ELF-1 (cell line): ENCODE measurements around the gene TIMD4.
A peak's percentile ranks its signal among the peaks of the same experiment; 100 is the strongest.
"Not testable (repeated sequence)": the region's sequence is repeated elsewhere in the genome, so short reads cannot be mapped to it uniquely, and the experiment has no call there.

ENCODE experiments used
- DNase-seq: peaks from one replicate; pipeline ENCODE4 v3.0.0-alpha.2; 2016; ENCODE audit warnings: low read depth, low spot score

Gene TIMD4

GRCh38 chr5:156963125-156963524 lies at the start of gene TIMD4:
Gene TIMD4, minus strand, starts transcription at chr5:156963226. Its CDS starts 28 bp downstream, at chr5:156963198.
- no peak for DNase-seq

- no peak for DNase-seq
Measured at GRCh38 chr5:157006262-157006661, 43.2 kb upstream of the TIMD4 start.

- no peak for DNase-seq
Measured at GRCh38 chr5:157004893-157005551, 42.0 kb upstream of the TIMD4 start.

- no peak for DNase-seq
Measured at GRCh38 chr5:156991714-156992113, 28.7 kb upstream of the TIMD4 start.

GRCh38 chr5:156984064-156984463 lies 21.0 kb upstream of the TIMD4 start:
- no peak for DNase-seq

GRCh38 chr5:156981481-156981880 lies 18.5 kb upstream of the TIMD4 start:
- DNase-seq, result no peak

GRCh38 chr5:156974328-156974727 lies 11.3 kb upstream of the TIMD4 start:
- no peak for DNase-seq

GRCh38 chr5:156971848-156972525 lies 9.0 kb upstream of the TIMD4 start:
- no peak for DNase-seq

GRCh38 chr5:156971415-156971814 lies 8.4 kb upstream of the TIMD4 start:
- DNase-seq, result no peak

GRCh38 chr5:156967386-156967785 lies 4.4 kb upstream of the TIMD4 start:
- DNase-seq, result not testable (repeated sequence)

- DNase-seq, result no peak
Measured at GRCh38 chr5:156956321-156956720, 6.7 kb downstream of the TIMD4 start.

- DNase-seq, result no peak
Measured at GRCh38 chr5:156951359-156951758, 11.7 kb downstream of the TIMD4 start.

GRCh38 chr5:156950716-156951115 lies 12.3 kb downstream of the TIMD4 start:
- DNase-seq, result no peak

GRCh38 chr5:156949424-156949823 lies 13.6 kb downstream of the TIMD4 start:
- peak; percentile 42 for DNase-seq

GRCh38 chr5:156947925-156948324 lies 15.1 kb downstream of the TIMD4 start:
- no peak for DNase-seq

- DNase-seq, result no peak
Measured at GRCh38 chr5:156942064-156942463, 21.0 kb downstream of the TIMD4 start.

- DNase-seq, result not testable (repeated sequence)
Measured at GRCh38 chr5:156940462-156940861, 22.6 kb downstream of the TIMD4 start.

GRCh38 chr5:156936972-156937371 lies 26.1 kb downstream of the TIMD4 start:
- DNase-seq, result no peak

GRCh38 chr5:156934450-156935211 lies 28.4 kb downstream of the TIMD4 start:
- DNase-seq, result peak; percentile 30

- DNase-seq, result no peak
Measured at GRCh38 chr5:156929366-156929948, 33.6 kb downstream of the TIMD4 start.

- DNase-seq, result no peak
Measured at GRCh38 chr5:156927545-156927944, 35.5 kb downstream of the TIMD4 start.

- not testable (repeated sequence) for DNase-seq
Measured at GRCh38 chr5:156925767-156926166, 37.3 kb downstream of the TIMD4 start.
